Measurements from ENCODE around the gene COQ10A. TPM values are rescaled to one million over a fixed set of nuclear protein-coding genes. Genes with fewer than 3 reads are reported as not detected.

COQ10A gene
- total and polyA plus RNA-seq, 3 donors from 2014 or later, result 10.6 to 26.9 (median 24.2) TPM

DNA sequence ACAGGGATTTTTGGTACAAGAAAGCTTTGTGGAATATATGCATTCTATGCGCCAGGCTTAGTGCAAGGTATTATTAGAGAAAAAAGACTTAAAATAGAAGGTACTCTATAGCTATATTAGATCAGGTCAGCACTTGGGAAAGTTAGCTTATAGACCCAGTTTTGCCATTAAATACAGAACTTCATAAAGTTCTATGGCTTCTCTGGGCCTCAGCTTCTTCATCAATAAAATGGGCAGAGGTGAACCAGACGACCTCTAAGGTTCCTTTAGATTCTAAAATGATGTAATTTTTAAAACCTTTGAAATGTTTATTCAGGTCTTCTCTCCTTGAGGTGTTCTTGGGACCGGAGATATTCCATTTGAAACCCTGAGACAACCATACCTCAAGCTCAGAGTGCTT lies 42.0 kb downstream of the COQ10A start:
- H3K4me3 ChIP-seq, result no peak overlapping the region
- WGBS, 2 donors, result 95 to 98% methylated on average over 3 of the region's 3 CpGs
- intact Hi-C loops (cut with DNase I; ENCODE audit: low total_unique reads), result no loop called here
- H3K9me3 ChIP-seq, result no peaks in the 10 kb centered on the region
- no peaks in the 10 kb centered on the region for H3K27me3 ChIP-seq
- DNase-seq, result no peak
- no peak for TF ChIP-seq POLR2A (IDR thresholded peaks at IDR 0.05)
- TF ChIP-seq, protein P1, sequence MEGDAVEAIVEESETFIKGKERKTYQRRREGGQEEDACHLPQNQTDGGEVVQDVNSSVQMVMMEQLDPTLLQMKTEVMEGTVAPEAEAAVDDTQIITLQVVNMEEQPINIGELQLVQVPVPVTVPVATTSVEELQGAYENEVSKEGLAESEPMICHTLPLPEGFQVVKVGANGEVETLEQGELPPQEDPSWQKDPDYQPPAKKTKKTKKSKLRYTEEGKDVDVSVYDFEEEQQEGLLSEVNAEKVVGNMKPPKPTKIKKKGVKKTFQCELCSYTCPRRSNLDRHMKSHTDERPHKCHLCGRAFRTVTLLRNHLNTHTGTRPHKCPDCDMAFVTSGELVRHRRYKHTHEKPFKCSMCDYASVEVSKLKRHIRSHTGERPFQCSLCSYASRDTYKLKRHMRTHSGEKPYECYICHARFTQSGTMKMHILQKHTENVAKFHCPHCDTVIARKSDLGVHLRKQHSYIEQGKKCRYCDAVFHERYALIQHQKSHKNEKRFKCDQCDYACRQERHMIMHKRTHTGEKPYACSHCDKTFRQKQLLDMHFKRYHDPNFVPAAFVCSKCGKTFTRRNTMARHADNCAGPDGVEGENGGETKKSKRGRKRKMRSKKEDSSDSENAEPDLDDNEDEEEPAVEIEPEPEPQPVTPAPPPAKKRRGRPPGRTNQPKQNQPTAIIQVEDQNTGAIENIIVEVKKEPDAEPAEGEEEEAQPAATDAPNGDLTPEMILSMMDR (IDR thresholded peaks at IDR 0.05), result no peak
- H3K4me1 ChIP-seq, result no peaks in the 10 kb centered on the region
- no peaks in the 10 kb centered on the region for H3K36me3 ChIP-seq (ENCODE audit: low read depth, missing control alignments)
- H3K27ac ChIP-seq, result no peak overlapping the region

DNA sequence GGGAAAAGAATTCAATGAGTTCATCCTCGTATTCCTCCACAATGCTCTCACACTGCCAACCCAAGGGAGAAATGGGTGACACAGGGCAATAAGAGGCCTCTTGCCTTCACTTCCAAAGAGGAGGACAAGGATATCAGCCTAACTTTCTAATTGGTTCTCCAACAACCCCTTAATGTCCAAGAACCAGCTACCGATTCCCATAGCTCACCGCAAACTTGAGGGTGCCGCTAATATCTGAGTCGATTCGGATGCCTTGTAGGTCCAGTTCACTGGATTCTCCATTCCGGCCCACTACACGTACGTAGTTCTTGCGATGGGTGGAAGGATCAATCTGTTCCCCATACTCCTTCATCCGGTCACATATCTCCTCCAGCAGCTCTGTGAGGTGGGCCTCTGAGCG lies 44.3 kb downstream of the COQ10A start:
- Histone ChIP-seq H3K36me3 (ENCODE audit: low read depth, missing control alignments) (no peaks in the 10 kb centered on the region), H3K4me3 (no peak overlapping the region), H3K4me1 (peaks cover 10% of the 10 kb centered on the region), H3K9me3 (no peaks in the 10 kb centered on the region), H3K27ac (no peak overlapping the region), H3K27me3 (no peaks in the 10 kb centered on the region)
- 92 to 93% methylated on average over 12 of the region's 12 CpGs for WGBS, 2 donors
- no peak for DNase-seq
- intact Hi-C loops (cut with DNase I; ENCODE audit: low total_unique reads), result no loop called here
- TF ChIP-seq, protein P1 (IDR thresholded peaks at IDR 0.05), result no peak
- TF ChIP-seq POLR2A (IDR thresholded peaks at IDR 0.05), result no peak

DNA sequence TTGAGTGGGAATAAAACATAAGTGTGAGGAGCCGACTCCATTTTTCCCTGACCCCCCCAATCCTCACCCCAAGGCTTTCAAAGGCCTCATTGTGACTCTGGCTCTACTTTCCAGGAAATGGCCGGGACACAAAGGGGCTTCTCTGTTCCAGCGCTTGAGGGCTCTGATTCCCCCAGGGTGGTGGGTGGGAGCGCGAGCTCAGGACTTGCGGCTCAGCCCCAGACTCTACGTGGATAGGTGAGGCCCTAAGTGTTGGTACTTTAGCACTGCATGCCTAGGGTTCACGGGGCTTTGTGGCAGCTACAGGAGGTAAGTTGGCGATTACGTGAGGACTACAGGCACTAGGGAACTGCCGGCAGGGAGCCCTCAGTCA lies 48.5 kb downstream of the COQ10A start:
- H3K4me3 ChIP-seq, result peak overlapping the region; percentile 59 to 93
- intact Hi-C loops (cut with DNase I; ENCODE audit: low total_unique reads), result no loop called here
- H3K27me3 ChIP-seq, result no peaks in the 10 kb centered on the region
- H3K9me3 ChIP-seq, result no peaks in the 10 kb centered on the region
- peak overlapping the region; percentile 79 to 92 for H3K27ac ChIP-seq
- TF ChIP-seq, protein P1 (IDR thresholded peaks at IDR 0.05), result no peak
- no peak for TF ChIP-seq POLR2A (IDR thresholded peaks at IDR 0.05)
- 0 to 1% methylated on average over 8 to 11 of the region's 11 CpGs for WGBS, 2 donors
- H3K36me3 ChIP-seq (ENCODE audit: low read depth, missing control alignments), result no peaks in the 10 kb centered on the region
- DNase-seq, result no peak
- H3K4me1 ChIP-seq, result peaks cover 10% of the 10 kb centered on the region

DNA sequence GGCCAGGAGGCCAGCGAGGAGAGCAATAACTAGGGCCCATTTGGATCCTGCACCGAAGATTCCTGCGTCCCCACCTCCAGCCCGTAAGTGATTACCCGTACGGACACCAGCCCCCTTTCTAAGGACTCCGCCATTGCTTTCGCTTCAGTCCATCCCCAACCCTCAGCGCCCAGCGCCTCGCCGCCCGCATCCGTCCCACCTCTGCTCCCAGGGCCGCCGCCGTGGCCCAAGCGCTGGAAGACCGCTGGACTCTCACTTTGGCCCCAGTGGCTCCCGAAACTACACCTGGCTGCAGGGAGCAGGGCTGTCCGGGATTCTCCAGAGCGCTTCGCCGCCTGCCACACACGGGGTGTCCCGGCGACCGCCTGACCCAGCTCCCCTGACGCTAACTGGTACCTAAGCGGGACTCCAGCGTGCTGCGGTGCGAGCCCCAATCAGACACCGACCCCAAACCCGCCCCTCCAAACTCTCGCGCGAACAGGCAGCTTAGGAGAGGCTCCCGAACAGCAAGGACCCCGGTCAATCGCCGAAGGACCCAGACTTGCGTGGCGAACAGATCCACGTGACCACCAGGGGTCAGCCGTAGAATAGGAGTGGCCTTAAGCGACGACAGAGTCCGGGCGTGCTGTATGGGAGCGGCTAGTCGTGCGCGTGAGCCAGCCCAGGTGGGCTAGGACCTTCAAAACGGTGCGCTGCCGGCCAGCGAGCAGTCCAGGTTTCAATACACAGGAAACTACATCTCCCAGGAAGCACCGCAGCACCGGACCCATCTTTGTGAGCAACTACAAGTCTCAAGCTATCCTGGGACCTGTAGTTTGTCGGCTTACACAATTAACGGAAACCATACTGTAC lies 49.1 kb downstream of the COQ10A start, which contains the start of gene CNPY2:
TSS of gene CNPY2 (minus strand) at position 367 of the 852 bp plus-strand sequence. CDS start 771 bp downstream, outside the sequence.
- peak; percentile 97 for DNase-seq
- TF ChIP-seq, protein P1 (IDR thresholded peaks at IDR 0.05), result peak in 2 of 3 experiments; percentile 18 to 47
- no peak for TF ChIP-seq POLR2A (IDR thresholded peaks at IDR 0.05)
- peaks cover 10% of the 10 kb centered on the region for H3K4me1 ChIP-seq
- peak within 1 kb of the TSS; percentile 59 to 93 for H3K4me3 ChIP-seq
- 0 to 2% methylated on average over 30 to 57 of the region's 62 CpGs for WGBS, 2 donors
- intact Hi-C loops (cut with DNase I; ENCODE audit: low total_unique reads), result no loop called here
- peak within 1 kb of the TSS; percentile 79 to 92 for H3K27ac ChIP-seq
- no peaks in the 10 kb centered on the region for H3K27me3 ChIP-seq
- H3K9me3 ChIP-seq, result no peaks in the 10 kb centered on the region
- H3K36me3 ChIP-seq (ENCODE audit: low read depth, missing control alignments), result no peaks in the 10 kb centered on the region

Measured in testis (tissue), 3 donors.